Measurements from ENCODE around the gene LOXHD1. TPM values are rescaled to one million over a fixed set of nuclear protein-coding genes. Genes with fewer than 3 reads are reported as not detected.
A peak's percentile ranks its signal among the peaks of the same experiment; 100 is the strongest.

The LOXHD1 gene
- total RNA-seq (2014; rRNA removed; shearing (Covaris generic)) = 0.03 and 0.07 TPM in 2 replicates

- H3K36me3 ChIP-seq (replicated peaks; ENCODE audit: control insufficient read depth, insufficient read depth, low read length) = no peaks in the 10 kb centered on the region
- no peak within 1 kb of the TSS for H3K4me3 ChIP-seq (ENCODE audit: insufficient read depth, low read depth, low read length)
- peaks cover 3% of the 10 kb centered on the region; the same call in 1 of the 2 replicates for H3K27me3 ChIP-seq (ENCODE audit: control insufficient read depth, insufficient read depth, low read length)
- no peak for DNase-seq
Measured at GRCh38 chr18:46657115-46657955, at the start of gene LOXHD1. TSS of gene LOXHD1 (minus strand) at chr18:46657220. CDS start at chr18:46657033, 187 bp downstream.

GRCh38 chr18:46705521-46705920 lies 48.5 kb upstream of the LOXHD1 start:
- Histone ChIP-seq H3K4me3 (ENCODE audit: insufficient read depth, low read depth, low read length) (no peak overlapping the region), H3K36me3 (replicated peaks; ENCODE audit: control insufficient read depth, insufficient read depth, low read length) (no peaks in the 10 kb centered on the region), H3K27me3 (ENCODE audit: control insufficient read depth, insufficient read depth, low read length) (no peaks in the 10 kb centered on the region)
- DNase-seq = peak; percentile 82

- Histone ChIP-seq H3K4me3 (ENCODE audit: insufficient read depth, low read depth, low read length) (no peak overlapping the region), H3K36me3 (replicated peaks; ENCODE audit: control insufficient read depth, insufficient read depth, low read length) (no peaks in the 10 kb centered on the region), H3K27me3 (ENCODE audit: control insufficient read depth, insufficient read depth, low read length) (no peaks in the 10 kb centered on the region)
- no peak for DNase-seq
Measured at GRCh38 chr18:46704816-46705215, 47.8 kb upstream of the LOXHD1 start.

GRCh38 chr18:46704189-46704588 lies 47.2 kb upstream of the LOXHD1 start:
- DNase-seq = no peak
- Histone ChIP-seq H3K4me3 (ENCODE audit: insufficient read depth, low read depth, low read length) (no peak overlapping the region), H3K27me3 (ENCODE audit: control insufficient read depth, insufficient read depth, low read length) (no peaks in the 10 kb centered on the region), H3K36me3 (replicated peaks; ENCODE audit: control insufficient read depth, insufficient read depth, low read length) (no peaks in the 10 kb centered on the region)

GRCh38 chr18:46702471-46702870 lies 45.5 kb upstream of the LOXHD1 start:
- Histone ChIP-seq H3K4me3 (ENCODE audit: insufficient read depth, low read depth, low read length) (no peak overlapping the region), H3K27me3 (ENCODE audit: control insufficient read depth, insufficient read depth, low read length) (no peaks in the 10 kb centered on the region), H3K36me3 (replicated peaks; ENCODE audit: control insufficient read depth, insufficient read depth, low read length) (no peaks in the 10 kb centered on the region)
- DNase-seq = no peak

- no peak overlapping the region for H3K4me3 ChIP-seq (ENCODE audit: insufficient read depth, low read depth, low read length)
- H3K36me3 ChIP-seq (replicated peaks; ENCODE audit: control insufficient read depth, insufficient read depth, low read length) = no peaks in the 10 kb centered on the region
- DNase-seq = no peak
- no peaks in the 10 kb centered on the region for H3K27me3 ChIP-seq (ENCODE audit: control insufficient read depth, insufficient read depth, low read length)
Measured at GRCh38 chr18:46700066-46700824, 43.2 kb upstream of the LOXHD1 start.

GRCh38 chr18:46696702-46697101 lies 39.7 kb upstream of the LOXHD1 start:
- DNase-seq = no peak
- no peaks in the 10 kb centered on the region for H3K27me3 ChIP-seq (ENCODE audit: control insufficient read depth, insufficient read depth, low read length)
- H3K36me3 ChIP-seq (replicated peaks; ENCODE audit: control insufficient read depth, insufficient read depth, low read length) = no peaks in the 10 kb centered on the region
- H3K4me3 ChIP-seq (ENCODE audit: insufficient read depth, low read depth, low read length) = no peak overlapping the region

GRCh38 chr18:46696268-46696667 lies 39.2 kb upstream of the LOXHD1 start:
- no peaks in the 10 kb centered on the region for H3K36me3 ChIP-seq (replicated peaks; ENCODE audit: control insufficient read depth, insufficient read depth, low read length)

GRCh38 chr18:46693996-46694395 lies 37.0 kb upstream of the LOXHD1 start:
- DNase-seq = no peak
- H3K36me3 ChIP-seq (replicated peaks; ENCODE audit: control insufficient read depth, insufficient read depth, low read length) = no peaks in the 10 kb centered on the region
- no peaks in the 10 kb centered on the region for H3K27me3 ChIP-seq (ENCODE audit: control insufficient read depth, insufficient read depth, low read length)
- no peak overlapping the region for H3K4me3 ChIP-seq (ENCODE audit: insufficient read depth, low read depth, low read length)

More at GRCh38 chr18:46696268-46696667, 39.2 kb upstream of the LOXHD1 start:
- H3K27me3 ChIP-seq (ENCODE audit: control insufficient read depth, insufficient read depth, low read length) = no peaks in the 10 kb centered on the region
- no peak overlapping the region for H3K4me3 ChIP-seq (ENCODE audit: insufficient read depth, low read depth, low read length)
- no peak for DNase-seq

GRCh38 chr18:46688853-46689525 lies 32.0 kb upstream of the LOXHD1 start:
- Histone ChIP-seq H3K4me3 (ENCODE audit: insufficient read depth, low read depth, low read length) (no peak overlapping the region), H3K27me3 (ENCODE audit: control insufficient read depth, insufficient read depth, low read length) (no peaks in the 10 kb centered on the region), H3K36me3 (replicated peaks; ENCODE audit: control insufficient read depth, insufficient read depth, low read length) (no peaks in the 10 kb centered on the region)
- no peak for DNase-seq

GRCh38 chr18:46686186-46686585 lies 29.2 kb upstream of the LOXHD1 start:
- H3K4me3 ChIP-seq (ENCODE audit: insufficient read depth, low read depth, low read length) = no peak overlapping the region
- no peak for DNase-seq
- no peaks in the 10 kb centered on the region for H3K36me3 ChIP-seq (replicated peaks; ENCODE audit: control insufficient read depth, insufficient read depth, low read length)
- no peaks in the 10 kb centered on the region for H3K27me3 ChIP-seq (ENCODE audit: control insufficient read depth, insufficient read depth, low read length)

- no peak for DNase-seq
- no peaks in the 10 kb centered on the region for H3K36me3 ChIP-seq (replicated peaks; ENCODE audit: control insufficient read depth, insufficient read depth, low read length)
- H3K27me3 ChIP-seq (ENCODE audit: control insufficient read depth, insufficient read depth, low read length) = no peaks in the 10 kb centered on the region
- no peak overlapping the region for H3K4me3 ChIP-seq (ENCODE audit: insufficient read depth, low read depth, low read length)
Measured at GRCh38 chr18:46683252-46683651, 26.2 kb upstream of the LOXHD1 start.

- no peak overlapping the region for H3K4me3 ChIP-seq (ENCODE audit: insufficient read depth, low read depth, low read length)
- no peaks in the 10 kb centered on the region for H3K27me3 ChIP-seq (ENCODE audit: control insufficient read depth, insufficient read depth, low read length)
- no peaks in the 10 kb centered on the region for H3K36me3 ChIP-seq (replicated peaks; ENCODE audit: control insufficient read depth, insufficient read depth, low read length)
Measured at GRCh38 chr18:46680784-46681695, 24.0 kb upstream of the LOXHD1 start.

More at GRCh38 chr18:46680784-46681695, 24.0 kb upstream of the LOXHD1 start:
- DNase-seq = no peak
